GM19468 (cell line): ENCODE measurements around the gene MTMR3.

Experiments
- ATAC-seq: cut with Tn5 transposase; IDR thresholded peaks from one replicate; pipeline ENCODE4 v1.9.1; 2021; ENCODE audit warnings: mild to moderate bottlenecking, moderate library complexity, moderate number of reproducible peaks; ENCODE audit not compliant: unreplicated experiment; ENCODE audit errors: extremely low read depth

Gene MTMR3

DNA sequence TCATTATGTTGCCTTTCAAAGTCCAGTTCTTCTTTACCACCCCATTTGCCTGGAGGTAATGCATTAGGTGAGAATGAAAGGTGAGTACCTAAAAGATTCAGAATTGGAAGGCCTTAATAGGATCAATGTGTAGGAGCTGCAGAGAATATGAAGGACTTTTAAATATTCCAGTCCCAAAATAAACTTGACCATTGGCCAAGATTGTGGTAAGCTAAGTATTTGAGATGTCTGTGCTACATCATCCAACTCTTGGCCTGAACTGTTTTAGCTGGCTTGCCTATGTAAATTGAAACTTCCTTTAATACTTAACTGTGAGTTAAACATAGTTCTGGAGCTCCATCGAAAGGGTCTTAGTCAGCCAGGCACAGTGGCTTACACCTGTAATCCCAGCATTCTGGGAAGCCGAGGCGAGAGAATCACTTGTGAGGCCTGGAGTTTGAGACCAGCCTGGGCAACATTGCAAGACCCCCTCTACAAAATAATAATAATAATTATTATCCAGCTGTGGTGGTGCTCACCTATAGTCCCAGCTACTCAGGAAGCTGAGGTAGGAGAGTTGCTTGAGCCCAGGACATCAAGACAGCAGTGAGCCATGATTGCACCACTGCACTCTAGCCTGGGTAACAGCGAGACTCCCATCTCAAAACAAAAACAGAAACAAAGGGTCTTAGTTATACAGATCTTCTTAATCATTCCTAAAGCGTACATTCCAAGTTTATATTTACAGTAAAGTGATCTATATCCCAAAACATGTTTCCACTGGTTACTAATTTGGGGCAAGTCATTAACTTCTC is 29.8 kb downstream of the MTMR3 start:
- no peak for ATAC-seq

DNA sequence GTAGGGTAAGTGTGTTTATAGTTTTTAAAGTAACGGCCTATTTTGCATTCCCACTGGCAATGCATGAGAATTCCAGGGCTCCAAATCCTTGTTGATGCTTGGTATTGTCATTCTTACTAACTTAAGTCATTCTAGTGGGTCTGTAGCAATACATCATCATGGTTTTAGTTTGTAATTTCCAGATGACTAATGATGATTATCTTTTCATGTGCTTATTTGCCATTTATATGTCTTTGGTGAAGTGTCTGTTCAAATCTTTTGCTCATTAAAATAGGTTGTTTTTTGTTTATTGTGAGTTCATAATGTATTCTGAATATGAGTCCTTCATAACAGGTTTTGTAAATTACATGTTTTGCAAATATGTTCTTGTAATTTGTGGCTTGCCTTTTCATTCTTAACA is 31.2 kb downstream of the MTMR3 start:
- no peak for ATAC-seq

DNA sequence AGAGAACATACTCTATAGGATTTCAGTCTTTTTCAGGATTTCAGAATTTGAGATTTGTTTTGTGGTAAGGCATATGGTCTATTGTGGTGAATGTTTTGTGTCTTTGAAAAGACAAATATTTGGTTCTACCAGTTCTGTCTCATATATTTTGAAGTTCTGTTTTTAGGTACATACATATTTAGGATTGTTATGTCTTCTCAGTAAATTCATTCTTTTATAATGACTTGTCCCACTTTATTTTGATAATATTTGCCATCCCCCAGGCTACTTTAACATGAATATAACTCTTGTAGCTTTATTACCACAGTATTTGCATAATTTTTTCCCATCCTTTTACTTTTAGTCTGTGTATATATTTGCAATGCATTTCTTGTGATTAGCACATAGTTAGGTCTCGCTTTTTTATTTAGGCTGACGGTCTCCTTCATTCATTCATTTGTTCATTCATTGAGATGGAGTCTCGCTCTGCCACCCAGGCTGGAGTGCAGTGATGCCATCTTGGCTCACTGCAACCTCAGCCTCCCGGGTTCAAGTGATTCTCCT is 32.1 kb downstream of the MTMR3 start:
- ATAC-seq: no peak

DNA sequence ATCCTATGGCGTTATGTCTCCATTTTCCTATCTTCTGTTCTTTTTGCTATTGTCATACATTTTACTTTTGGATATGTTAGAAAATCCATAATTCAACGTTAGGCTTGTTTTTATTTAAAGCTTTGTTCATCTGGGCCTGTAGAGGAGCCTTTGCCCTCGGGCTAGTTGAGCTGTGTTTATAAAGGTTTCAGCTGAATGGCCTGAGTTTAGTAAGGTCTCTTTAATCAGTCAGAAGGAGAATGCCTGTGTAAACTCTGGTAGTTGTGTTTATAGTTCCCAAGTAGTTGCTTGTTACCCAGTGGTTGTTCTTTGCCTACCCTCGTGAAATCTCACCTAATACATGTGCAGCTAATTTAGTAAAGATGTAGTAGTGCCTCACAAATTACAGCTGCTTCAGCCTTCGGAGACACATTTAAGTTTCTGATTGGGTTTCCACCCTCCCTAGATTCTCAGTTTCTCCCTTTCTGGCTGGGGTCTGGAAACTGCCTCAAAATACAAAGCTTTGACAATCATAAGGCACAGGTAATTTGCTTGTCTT is 33.1 kb downstream of the MTMR3 start:
- ATAC-seq: no peak

DNA sequence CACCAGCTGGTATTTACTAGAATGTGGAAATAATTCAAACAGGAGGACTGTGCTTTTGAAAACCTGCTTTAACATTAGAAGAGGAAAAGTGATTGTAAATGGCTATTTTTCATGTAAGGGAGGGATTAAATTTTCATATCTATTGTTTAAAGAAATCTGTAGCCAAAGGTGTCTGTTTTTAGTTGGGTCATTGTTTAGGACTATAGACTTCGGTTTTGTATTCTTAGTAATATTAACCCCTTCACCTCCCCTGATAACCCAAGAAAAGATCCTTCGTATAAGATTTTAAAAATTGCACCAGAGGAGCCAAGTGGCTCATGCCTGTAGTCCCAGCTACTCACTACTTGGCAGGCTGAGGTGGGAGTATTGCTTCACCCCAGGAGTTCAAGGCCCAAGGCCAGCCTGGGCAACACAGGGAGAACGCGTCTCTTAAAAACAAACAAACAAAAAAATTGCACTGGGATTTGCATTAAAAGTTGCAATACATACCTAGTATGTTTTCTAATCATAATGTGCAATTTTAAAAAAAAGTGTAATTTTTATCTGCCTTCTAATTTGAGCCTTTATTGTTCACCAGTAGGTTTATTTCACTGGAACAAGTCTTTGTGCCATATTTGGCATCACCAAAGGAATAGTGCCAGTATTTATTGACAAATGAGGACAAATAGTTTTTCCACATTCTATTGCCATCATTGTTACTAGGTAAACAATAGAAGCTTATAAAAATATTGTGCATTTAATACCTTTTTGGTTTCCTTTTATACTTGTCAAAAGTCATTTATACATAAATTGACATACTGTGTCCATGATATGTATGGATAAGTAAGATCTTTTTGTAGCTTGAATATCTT is 34.3 kb downstream of the MTMR3 start:
- no peak for ATAC-seq

DNA sequence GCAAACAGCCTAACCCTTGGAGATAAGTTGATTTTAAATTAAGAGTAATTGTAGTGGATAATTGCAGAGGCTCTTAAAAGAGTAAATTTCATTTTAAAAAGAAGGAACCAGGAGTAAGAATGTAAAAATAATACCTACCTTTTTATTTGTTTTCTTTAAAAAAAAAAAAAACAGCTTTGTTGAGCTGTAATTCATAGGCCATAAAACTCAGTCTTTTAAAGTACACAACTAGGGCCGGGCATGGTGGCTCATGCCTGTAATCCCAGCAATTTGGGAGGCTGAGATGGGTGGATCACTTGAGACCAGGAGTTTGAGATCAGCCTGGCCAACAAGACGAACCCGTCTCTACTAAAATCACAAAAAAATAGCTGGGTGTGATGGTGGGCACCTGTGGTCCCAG is 42.4 kb downstream of the MTMR3 start:
- no peak for ATAC-seq

DNA sequence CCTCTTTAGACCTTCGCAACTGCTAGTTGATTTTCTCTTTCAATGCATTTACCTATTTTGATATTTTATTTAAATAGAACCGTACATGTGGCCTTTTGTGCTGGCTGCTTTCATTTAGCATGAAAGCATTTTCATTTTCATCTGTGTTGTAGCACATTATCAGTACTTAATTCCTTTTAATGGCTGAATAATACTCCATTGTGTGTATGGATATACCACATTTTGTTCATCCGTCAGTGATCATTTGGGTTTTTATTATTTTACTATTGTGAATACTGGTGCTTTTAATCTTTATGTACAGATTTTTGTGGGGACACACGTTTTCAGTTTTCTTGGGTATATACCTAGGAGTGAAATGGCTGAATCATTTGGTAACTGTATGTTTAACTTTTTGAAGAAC is 43.1 kb downstream of the MTMR3 start:
- ATAC-seq: no peak

DNA sequence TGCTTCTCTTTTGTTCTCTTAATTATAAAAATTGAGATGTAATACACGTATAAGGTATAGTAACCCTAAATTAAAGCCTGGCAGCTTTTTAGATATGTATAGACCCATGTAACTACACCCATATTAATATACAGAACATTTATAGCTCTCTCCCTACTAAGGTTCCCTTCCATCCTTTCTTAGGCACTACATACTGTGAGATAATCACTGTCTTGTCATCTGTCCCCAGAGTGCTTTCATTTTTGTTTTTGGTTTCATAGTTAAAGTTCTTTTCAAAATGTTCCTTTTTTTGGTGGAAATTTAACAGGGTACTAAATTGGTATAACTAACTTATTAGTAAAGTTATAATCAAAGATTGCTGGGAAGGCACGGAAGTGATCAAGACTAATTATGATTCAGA is 49.2 kb downstream of the MTMR3 start:
- ATAC-seq: no peak

DNA sequence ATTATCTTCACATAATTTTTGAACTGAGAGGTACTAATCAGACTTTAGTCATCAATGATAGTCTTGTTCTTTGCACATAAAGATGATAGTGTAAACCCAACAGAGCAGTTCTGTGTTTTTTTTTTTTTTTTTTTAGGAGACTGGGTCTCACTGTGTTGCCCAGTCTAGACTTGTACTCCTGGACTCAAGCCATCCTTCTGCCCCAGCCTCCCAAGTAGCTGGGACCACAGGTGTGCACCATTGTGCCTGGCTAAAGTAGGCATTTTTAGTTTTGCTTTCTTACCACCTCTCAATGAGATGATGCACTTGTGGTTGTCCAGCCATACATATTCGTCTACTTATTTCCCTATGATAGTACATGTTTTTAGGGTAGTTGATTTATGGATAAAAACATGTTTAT is 50.6 kb downstream of the MTMR3 start:
- ATAC-seq: no peak

DNA sequence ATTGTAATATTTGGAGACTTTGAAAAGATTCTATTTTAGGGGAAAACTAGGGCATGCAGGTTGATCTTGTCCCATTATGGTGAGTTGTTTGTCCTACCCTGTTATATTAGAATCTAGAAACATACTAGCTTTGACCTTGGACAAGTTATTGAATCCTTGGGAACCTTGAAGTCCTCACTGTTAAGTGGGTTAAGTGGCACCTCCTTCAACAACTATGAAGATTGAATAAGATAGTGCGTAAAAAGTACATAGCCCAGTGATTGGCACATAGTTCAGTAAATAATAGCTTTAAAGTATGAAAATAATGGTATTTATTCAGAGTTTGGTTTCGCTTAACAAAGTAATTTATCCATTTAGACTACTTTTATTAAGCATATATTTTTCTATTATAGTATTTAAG is 51.6 kb downstream of the MTMR3 start:
- no peak for ATAC-seq

DNA sequence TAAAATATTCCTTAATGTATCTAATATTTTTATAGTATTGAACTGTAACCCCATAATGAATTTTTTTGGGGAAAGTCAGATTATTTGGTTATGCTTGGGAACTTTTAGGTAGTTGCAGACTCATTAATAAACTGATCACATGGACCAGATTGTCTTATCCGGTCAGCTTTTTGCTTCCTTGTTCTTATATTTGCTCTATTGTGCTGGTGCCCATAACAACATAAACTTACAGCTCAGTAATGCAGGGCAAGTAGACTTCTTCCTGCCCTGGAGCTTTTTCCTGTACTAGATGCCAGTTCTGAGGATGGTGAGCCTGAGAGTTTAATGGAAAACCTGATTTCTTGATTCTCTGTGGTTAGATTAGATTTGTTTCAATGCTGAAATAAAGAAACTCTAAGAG is 53.2 kb downstream of the MTMR3 start:
- no peak for ATAC-seq

DNA sequence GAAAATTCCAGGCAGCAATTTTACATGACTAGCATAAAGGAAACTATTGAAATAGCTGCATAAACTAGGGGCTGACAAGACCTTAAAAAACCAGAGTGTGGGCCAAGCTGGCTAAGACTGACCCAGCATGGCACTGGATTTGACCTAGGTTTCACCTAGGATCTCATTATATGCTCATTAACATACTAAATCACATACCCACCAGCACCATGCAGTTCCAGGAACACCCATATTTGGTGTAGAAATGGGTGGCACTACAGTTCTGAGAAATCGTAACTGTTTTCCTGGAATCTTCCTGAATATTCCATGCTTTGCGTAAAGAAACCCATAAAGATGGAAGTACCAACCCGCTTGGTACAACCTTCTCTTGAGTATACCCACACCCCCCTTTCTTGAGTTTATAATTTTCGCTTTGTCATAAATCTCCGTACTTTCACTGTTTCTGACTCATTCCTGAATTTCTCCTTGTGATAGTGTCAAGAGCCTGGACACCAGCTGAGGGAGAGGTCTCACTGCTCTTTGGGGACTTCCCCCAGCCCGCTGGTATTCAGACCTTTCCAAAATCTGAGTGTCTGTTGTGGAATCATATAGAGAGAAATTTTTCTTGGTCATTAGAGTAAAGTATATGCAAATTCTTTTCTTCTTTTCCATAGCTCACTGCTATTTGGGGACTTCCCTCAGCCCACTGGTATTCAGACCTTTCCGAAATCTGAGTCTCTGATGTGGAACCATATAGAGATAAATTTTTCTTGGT is 55.1 kb downstream of the MTMR3 start:
- ATAC-seq: no peak

DNA sequence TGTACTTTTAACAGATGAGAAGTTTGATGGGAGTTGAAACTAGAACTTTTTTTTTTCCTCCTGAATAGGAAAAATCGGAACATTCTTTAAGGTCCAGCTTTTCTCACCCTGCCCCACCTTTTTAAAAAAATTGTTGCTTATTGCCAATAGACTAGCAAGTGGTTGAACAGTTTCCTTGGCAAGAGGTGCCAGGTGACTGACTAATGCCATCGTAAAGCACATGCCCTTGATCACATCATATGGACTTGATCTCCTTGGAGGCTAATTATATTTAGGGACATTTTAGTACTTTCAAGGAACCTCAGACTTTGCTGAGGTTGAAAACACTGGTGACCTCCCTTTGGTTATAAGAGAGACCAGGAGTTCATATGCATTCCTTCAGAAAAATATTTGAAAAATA is 57.6 kb downstream of the MTMR3 start:
- ATAC-seq: no peak

DNA sequence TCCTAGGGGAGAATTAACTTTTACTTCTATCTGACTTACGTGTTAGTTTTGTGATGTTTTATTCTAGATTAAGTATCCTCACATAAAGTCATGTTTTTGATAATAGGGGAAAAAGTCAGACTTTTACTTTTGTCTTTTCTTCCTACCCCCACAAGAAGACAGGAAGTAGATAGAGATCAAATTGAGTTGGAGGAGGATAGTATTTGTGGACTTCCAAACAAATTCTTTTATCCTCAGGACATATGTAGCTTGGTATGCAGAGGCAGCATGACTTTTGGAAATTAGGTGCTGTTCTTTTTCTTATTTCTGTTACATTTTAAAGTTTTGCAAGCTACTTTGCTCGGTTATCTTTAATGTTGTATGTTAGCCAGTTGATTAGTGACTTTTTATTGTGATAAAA is 61.4 kb downstream of the MTMR3 start:
- no peak for ATAC-seq

DNA sequence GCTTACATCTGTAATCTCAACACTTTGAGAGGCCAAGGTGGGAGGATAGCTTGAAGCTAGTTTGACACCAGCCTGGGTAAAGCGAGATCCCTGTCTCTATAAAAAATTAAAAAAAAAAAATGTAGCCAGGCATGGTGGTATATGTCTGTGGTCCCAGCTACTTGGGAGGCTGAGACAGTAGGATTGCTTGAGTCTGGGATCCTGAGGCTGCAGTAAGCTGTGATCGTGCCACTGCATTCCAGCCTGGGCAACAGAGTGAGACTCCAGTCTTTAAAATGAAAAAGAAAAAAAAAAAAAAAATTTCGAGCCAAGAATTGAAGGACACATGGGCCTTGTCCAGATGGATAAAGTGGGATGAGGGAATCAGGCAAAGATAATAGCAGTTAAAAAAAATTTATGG is 62.5 kb downstream of the MTMR3 start:
- ATAC-seq: no peak

DNA sequence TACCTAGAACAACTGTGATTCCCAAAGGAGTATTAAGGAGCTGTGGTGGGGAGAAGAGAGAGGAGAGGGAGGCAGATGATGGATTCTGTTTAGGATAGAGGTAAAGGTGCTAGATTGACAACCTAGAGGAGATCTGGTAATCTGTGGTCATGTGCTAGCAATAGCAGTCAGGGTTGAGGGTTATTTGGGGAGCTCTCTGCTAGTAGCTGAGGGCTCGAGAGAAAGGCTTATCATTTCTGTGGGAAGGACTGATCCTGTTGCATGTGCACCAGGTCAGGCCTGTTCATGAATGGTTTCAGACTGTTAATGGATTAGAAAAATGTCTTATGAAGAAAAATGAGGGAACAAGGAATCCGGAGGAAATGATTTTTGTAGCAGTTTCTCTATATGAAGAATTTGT is 63.2 kb downstream of the MTMR3 start:
- no peak for ATAC-seq

DNA sequence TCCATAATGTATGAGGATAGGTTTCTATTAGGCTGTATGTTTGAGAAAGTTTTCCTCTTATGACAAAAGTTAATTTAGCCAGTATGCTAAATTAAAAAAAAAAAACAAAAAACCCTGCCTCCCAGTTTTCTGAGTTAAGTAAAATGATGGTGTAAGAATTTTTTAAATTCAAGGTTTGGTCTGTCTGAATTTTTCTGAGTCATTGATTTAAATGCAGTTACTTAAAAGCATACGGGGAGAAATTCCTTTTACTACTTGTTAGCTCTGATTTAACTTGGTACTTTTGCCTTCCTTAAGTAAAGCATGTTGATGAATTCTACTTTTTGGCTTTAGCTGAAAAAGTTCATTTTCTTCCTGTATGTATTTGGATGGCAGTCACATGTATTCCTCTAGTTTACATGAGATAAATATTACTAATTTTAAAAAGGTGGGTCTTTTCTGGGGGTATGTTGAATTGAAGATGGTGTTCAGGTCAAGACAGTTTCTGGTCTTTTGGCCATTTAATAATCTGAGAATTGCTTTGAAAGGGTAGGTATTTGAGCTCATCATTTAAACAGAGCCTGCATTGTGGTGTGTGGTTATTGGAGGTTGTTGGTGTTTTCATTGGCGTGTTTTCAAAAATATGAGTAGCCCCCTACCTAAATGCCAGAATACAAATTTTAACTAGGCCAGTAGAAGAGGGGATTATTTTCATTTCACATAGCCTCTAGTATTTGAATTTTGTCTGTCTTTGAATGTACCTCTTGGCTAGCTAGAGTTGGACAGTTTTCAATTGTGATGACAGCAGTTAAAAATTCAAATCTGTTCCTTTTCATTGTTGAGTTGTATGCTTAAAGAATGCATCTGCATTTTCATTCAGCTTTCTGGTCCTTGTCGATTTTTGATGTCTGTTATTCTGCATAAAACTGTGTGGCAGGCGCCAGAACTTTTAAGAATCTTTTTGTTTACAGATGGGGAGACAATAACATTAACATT is 64.7 kb downstream of the MTMR3 start:
- ATAC-seq: no peak

DNA sequence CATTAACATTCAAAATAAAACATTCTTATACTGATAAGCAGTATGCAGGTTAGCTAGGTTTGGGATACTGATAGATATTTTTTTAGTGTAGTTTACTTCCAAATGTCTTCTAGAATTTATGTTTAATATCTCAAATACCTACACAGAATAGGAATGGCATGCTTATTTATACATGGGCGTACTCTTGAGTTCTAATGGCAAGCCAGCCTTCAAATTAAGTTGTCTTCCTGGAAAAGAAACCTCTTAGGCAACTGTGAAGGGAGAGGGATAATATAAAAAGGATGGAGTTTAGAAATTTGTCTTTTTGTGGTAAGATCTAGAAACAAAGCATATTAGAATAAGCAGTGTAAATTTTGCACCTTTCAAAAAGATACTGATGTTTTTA is 65.4 kb downstream of the MTMR3 start:
- no peak for ATAC-seq

DNA sequence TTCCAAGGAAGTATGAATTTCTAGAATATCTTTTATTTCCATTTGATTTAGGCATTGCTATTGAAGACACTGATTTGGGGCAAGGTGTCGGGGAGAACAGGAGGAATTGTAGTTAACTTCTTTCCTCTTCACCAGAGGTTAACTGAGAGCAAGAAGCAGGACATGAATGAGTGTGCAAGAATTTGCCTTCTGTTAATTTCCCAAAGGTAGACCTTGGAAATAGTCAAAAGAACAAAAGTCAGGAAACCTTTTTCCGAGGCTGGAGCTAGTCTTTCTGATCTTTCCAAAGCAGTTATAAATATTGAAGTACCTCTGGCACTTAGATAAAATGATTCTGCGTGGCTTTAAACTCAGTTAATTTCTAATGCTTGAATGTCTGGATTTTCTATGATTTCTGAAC is 66.9 kb downstream of the MTMR3 start:
- no peak for ATAC-seq
